A549 (cell line): ENCODE measurements around the gene TMEM218. TPM values are rescaled to one million over a fixed set of nuclear protein-coding genes. Genes with fewer than 3 reads are reported as not detected.

Source experiments
- ATAC-seq, 2 experiments: fragments of 200-7000 bp in 1 of 2; fragments of >200 bp in 1 of 2; cut with Nextera tagmentation in 1 of 2; cut with Tn5 transposase in 1 of 2; 3 replicates each; pipeline versions ENCODE4 v1.8.0 to v1.9.1; 2018 to 2020; ENCODE audit warnings: mild to moderate bottlenecking in 1 of 2, moderate library complexity in 1 of 2
- CTCF ChIA-PET: fragments of 300-600 bp; sonication (Branson Sonifier 250); formaldehyde crosslinking; extraction: SDS; loops from one replicate; lab custom pipeline; 2021; ENCODE audit warnings: antibody characterized with exemption, inconsistent platforms; lab: Yijun Ruan, JAX
- POLR2A ChIA-PET: fragments of 350-600 bp; formaldehyde crosslinking; extraction: SDS; loops from one replicate; lab custom pipeline; 2021; ENCODE audit warnings: antibody characterized with exemption, inconsistent platforms; lab: Yijun Ruan, JAX
- DNase-seq, 2 experiments: peaks; one replicate each; pipeline versions ENCODE4 v3.0.0 to v3.0.0-alpha.2; 2011 to 2016; ENCODE audit warnings: low read depth in 1 of 2, low spot score in 1 of 2
- FAIRE-seq: peaks from 2 replicates; lab custom pipeline; 2011; peaks lifted over from hg19 to GRCh38; lab: Jason Lieb, UNC
- H3K27ac ChIP-seq, 2 experiments: fragments of >200 bp; sonication (Bioruptor Twin); formaldehyde crosslinking; 3 replicates each; pipeline ENCODE4 v1.5.1; 2016 to 2017
- H3K4me1 ChIP-seq: fragments of >200 bp; sonication (Bioruptor Twin); formaldehyde crosslinking; 3 replicates; pipeline ENCODE4 v1.6.1; 2016
- H3K4me2 ChIP-seq: fragments of >200 bp; sonication (Bioruptor Twin); formaldehyde crosslinking; 3 replicates; pipeline ENCODE4 v1.6.1; 2016
- H3K4me3 ChIP-seq: fragments of >200 bp; sonication (Bioruptor Twin); formaldehyde crosslinking; 3 replicates; pipeline ENCODE4 v1.5.1; 2016
- H3K9me3 ChIP-seq: fragments of >200 bp; sonication (Bioruptor Twin); formaldehyde crosslinking; 3 replicates; pipeline ENCODE4 v1.6.1; 2016
- BHLHE40 ChIP-seq: IDR thresholded peaks from 2 replicates; pipeline ENCODE4 v1.6.1; 2012; ENCODE audit warnings: low read depth, low read length, inconsistent platforms
- CEBPB ChIP-seq, 2 experiments: fragments of >200 bp in 1 of 2; sonication (Bioruptor Twin) in 1 of 2; formaldehyde crosslinking in 1 of 2; IDR thresholded peaks; 2 replicates each; pipeline ENCODE4 v1.6.1; 2012 to 2016
- FOSL2 ChIP-seq, 2 experiments: fragments of 450-650 bp in 1 of 2; fragments of >200 bp in 1 of 2; sonication (Bioruptor Twin) in 1 of 2; formaldehyde crosslinking; IDR thresholded peaks; 2 replicates each; pipeline versions ENCODE4 v1.5.0 to v1.6.1; 2016 to 2020; ENCODE audit warnings: mild to moderate bottlenecking in 1 of 2, moderate library complexity in 1 of 2
- FOXS1 ChIP-seq: fragments of 250-450 bp; sonication (Bioruptor Pico); IDR thresholded peaks from 2 replicates; pipeline ENCODE4 v1.5.0; 2020; ENCODE audit warnings: mild to moderate bottlenecking, moderate library complexity
- GATA3 ChIP-seq: IDR thresholded peaks from 2 replicates; pipeline ENCODE4 v1.6.1; 2012; ENCODE audit warnings: borderline replicate concordance
- HOXB5 ChIP-seq: fragments of 250-450 bp; sonication (Bioruptor Pico); IDR thresholded peaks from 2 replicates; pipeline ENCODE4 v1.5.0; 2020; ENCODE audit warnings: mild to moderate bottlenecking, moderate library complexity
- NPAS2 ChIP-seq: fragments of 250-450 bp; sonication (Bioruptor Pico); IDR thresholded peaks from 2 replicates; pipeline ENCODE4 v1.8.0; 2022; ENCODE audit warnings: mild to moderate bottlenecking, moderate library complexity, borderline replicate concordance
- PHF8 ChIP-seq: fragments of 200-600 bp; sonication (generic); IDR thresholded peaks from 2 replicates; pipeline ENCODE4 v1.6.1; 2016; ENCODE audit warnings: low read depth, mild to moderate bottlenecking, antibody characterized with exemption, moderate library complexity, borderline replicate concordance
- RCOR1 ChIP-seq: fragments of 150-350 bp; IDR thresholded peaks from 2 replicates; pipeline ENCODE4 v1.6.1; 2014; ENCODE audit warnings: antibody characterized with exemption, low read length, low read depth
- RFX5 ChIP-seq: fragments of 450-650 bp; IDR thresholded peaks from 2 replicates; pipeline ENCODE4 v1.7.1; 2014; ENCODE audit warnings: antibody characterized with exemption, mild to moderate bottlenecking, moderate library complexity
- RNF2 ChIP-seq: fragments of 200-600 bp; sonication (generic); IDR thresholded peaks from 2 replicates; pipeline ENCODE4 v1.6.1; 2016; ENCODE audit warnings: low read depth, mild to moderate bottlenecking, antibody characterized with exemption, moderate library complexity, borderline replicate concordance
- SREBF2 ChIP-seq: fragments of 450-650 bp; IDR thresholded peaks from 2 replicates; pipeline ENCODE4 v1.6.1; 2014; ENCODE audit warnings: mild to moderate bottlenecking, moderate library complexity
- TFCP2L1 ChIP-seq: fragments of 250-450 bp; sonication (Bioruptor Pico); IDR thresholded peaks from 2 replicates; pipeline ENCODE4 v1.5.0; 2021; ENCODE audit warnings: mild to moderate bottlenecking
- ZSCAN20 ChIP-seq: fragments of 250-450 bp; sonication (Bioruptor Pico); IDR thresholded peaks from 2 replicates; pipeline ENCODE4 v1.8.0; 2022; ENCODE audit warnings: mild to moderate bottlenecking, moderate library complexity
- WGBS: methylation state at CpG from one replicate; pipeline ENCODE4 v1.1.6; 2017; ENCODE audit errors: missing lambda C conversion rate; 5-methylcytosine and 5-hydroxymethylcytosine counted together
- polyA plus RNA-seq, 4 experiments: library from polyadenylated mRNA; depleted of rRNA in 3 of 4; stranded (reverse); fragments of >200 nt; fragmentation: RNase III in 1 of 4; extraction: RNeasy Plus Mini Kit Qiagen cat#74134 plus additional on column Dnase treatment in 1 of 4; gene quantifications; 2 replicates in 3 of 4; 3 replicates in 1 of 4; pipeline ENCODE4 v1.2.3, GENCODE V29; 2011 to 2017
- TF ChIP-seq, protein P1 (sequence below): IDR thresholded peaks from 2 replicates; pipeline ENCODE4 v1.6.1; 2012; ENCODE audit warnings: low read depth, borderline replicate concordance
- TF ChIP-seq, protein P2 (sequence below): fragments of 250-450 bp; sonication (Bioruptor Pico); IDR thresholded peaks from 2 replicates; pipeline ENCODE4 v1.5.0; 2021; ENCODE audit warnings: mild to moderate bottlenecking, moderate library complexity, borderline replicate concordance
- TF ChIP-seq, protein P3 (sequence below): fragments of 200-600 bp; sonication (generic); IDR thresholded peaks from 2 replicates; pipeline ENCODE4 v1.6.1; 2016; ENCODE audit warnings: antibody characterized with exemption, mild to moderate bottlenecking, moderate library complexity
- TF ChIP-seq, protein P4 (sequence below): fragments of >200 bp; sonication (Bioruptor Twin); formaldehyde crosslinking; IDR thresholded peaks from 2 replicates; pipeline ENCODE4 v1.6.1; 2016

Gene TMEM218
- polyA plus RNA-seq, 2 of the 4 experiments (the other 2 are of a cell fraction), result 29.1 to 34.6 TPM

GRCh38 chr11:125155100-125155444, 43.6 kb upstream of the TMEM218 start (continued):
- TF ChIP-seq ZSCAN20, result no peak
- TF ChIP-seq, protein P1, sequence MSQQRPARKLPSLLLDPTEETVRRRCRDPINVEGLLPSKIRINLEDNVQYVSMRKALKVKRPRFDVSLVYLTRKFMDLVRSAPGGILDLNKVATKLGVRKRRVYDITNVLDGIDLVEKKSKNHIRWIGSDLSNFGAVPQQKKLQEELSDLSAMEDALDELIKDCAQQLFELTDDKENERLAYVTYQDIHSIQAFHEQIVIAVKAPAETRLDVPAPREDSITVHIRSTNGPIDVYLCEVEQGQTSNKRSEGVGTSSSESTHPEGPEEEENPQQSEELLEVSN, result no peak
- no peak for TF ChIP-seq RCOR1
- TF ChIP-seq CEBPB (IDR thresholded peaks at IDR 0.05), result no peak
- TF ChIP-seq GATA3, result no peak

GRCh38 chr11:125154378-125155099, 43.1 kb upstream of the TMEM218 start:
- TF ChIP-seq SREBF2 (no peak), FOXS1 (CRISPR knock-in tag) (no peak), RCOR1 (no peak), TFCP2L1 (CRISPR knock-in tag) (no peak), NPAS2 (CRISPR knock-in tag) (no peak), PHF8 (no peak), FOSL2 (IDR thresholded peaks at IDR 0.05) (no peak), FOSL2 (CRISPR knock-in tag; IDR thresholded peaks at IDR 0.05) (no peak), HOXB5 (CRISPR knock-in tag) (no peak), RNF2 (no peak), RFX5 (no peak), BHLHE40 (no peak), GATA3 (no peak), ZSCAN20 (no peak)
- TF ChIP-seq, protein P2, sequence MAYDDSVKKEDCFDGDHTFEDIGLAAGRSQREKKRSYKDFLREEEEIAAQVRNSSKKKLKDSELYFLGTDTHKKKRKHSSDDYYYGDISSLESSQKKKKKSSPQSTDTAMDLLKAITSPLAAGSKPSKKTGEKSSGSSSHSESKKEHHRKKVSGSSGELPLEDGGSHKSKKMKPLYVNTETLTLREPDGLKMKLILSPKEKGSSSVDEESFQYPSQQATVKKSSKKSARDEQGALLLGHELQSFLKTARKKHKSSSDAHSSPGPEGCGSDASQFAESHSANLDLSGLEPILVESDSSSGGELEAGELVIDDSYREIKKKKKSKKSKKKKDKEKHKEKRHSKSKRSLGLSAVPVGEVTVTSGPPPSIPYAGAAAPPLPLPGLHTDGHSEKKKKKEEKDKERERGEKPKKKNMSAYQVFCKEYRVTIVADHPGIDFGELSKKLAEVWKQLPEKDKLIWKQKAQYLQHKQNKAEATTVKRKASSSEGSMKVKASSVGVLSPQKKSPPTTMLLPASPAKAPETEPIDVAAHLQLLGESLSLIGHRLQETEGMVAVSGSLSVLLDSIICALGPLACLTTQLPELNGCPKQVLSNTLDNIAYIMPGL, result no peak
- TF ChIP-seq, protein P3, sequence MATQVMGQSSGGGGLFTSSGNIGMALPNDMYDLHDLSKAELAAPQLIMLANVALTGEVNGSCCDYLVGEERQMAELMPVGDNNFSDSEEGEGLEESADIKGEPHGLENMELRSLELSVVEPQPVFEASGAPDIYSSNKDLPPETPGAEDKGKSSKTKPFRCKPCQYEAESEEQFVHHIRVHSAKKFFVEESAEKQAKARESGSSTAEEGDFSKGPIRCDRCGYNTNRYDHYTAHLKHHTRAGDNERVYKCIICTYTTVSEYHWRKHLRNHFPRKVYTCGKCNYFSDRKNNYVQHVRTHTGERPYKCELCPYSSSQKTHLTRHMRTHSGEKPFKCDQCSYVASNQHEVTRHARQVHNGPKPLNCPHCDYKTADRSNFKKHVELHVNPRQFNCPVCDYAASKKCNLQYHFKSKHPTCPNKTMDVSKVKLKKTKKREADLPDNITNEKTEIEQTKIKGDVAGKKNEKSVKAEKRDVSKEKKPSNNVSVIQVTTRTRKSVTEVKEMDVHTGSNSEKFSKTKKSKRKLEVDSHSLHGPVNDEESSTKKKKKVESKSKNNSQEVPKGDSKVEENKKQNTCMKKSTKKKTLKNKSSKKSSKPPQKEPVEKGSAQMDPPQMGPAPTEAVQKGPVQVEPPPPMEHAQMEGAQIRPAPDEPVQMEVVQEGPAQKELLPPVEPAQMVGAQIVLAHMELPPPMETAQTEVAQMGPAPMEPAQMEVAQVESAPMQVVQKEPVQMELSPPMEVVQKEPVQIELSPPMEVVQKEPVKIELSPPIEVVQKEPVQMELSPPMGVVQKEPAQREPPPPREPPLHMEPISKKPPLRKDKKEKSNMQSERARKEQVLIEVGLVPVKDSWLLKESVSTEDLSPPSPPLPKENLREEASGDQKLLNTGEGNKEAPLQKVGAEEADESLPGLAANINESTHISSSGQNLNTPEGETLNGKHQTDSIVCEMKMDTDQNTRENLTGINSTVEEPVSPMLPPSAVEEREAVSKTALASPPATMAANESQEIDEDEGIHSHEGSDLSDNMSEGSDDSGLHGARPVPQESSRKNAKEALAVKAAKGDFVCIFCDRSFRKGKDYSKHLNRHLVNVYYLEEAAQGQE, result no peak
- TF ChIP-seq, protein P4, sequence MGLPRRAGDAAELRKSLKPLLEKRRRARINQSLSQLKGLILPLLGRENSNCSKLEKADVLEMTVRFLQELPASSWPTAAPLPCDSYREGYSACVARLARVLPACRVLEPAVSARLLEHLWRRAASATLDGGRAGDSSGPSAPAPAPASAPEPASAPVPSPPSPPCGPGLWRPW, result no peak
- CTCF ChIA-PET, result interaction anchor here (0.6 to 1.9 kb wide), 2 partner anchors 12 to 486 kb away, joined by 3 to 9 read pairs; no protein-coding TSS in a partner anchor
- ATAC-seq (no peak), DNase-seq (no peak), FAIRE-seq (no peak)
- POLR2A ChIA-PET, result interaction anchor here (0.6 kb wide), 1 partner anchor 546 kb away, joined by 6 read pairs; no protein-coding TSS in a partner anchor
- Histone ChIP-seq H3K27ac (no peak overlapping the region), H3K4me1 (no peaks in the 10 kb centered on the region), H3K4me2 (no peak overlapping the region), H3K4me3 (no peak overlapping the region), H3K9me3 (no peaks in the 10 kb centered on the region)
- 16% methylated on average over 4 of the region's 7 CpGs for WGBS
